HepG2 (cell line): ENCODE data around the gene SIGMAR1. TPM values are rescaled to one million over a fixed set of nuclear protein-coding genes. Genes with fewer than 3 reads are reported as not detected.

ENCODE experiments used
- ARHGAP35 ChIP-seq: sonication (generic); formaldehyde crosslinking; IDR thresholded peaks from 2 replicates; pipeline ENCODE4 v1.9.0; 2022; ENCODE audit warnings: mild to moderate bottlenecking, inconsistent platforms, moderate library complexity, missing genetic modification reagents, borderline replicate concordance
- CBFB ChIP-seq: sonication (generic); formaldehyde crosslinking; IDR thresholded peaks from 2 replicates; pipeline ENCODE4 v1.4.0; 2020; ENCODE audit warnings: missing genetic modification reagents
- EHMT2 ChIP-seq: fragments of 200-600 bp; sonication (generic); IDR thresholded peaks from 2 replicates; pipeline ENCODE4 v1.7.0; 2017; ENCODE audit warnings: antibody characterized with exemption, low read depth, low read length, borderline replicate concordance
- GABPB1 ChIP-seq: IDR thresholded peaks from 2 replicates; pipeline ENCODE4 v1.6.1; 2016; ENCODE audit warnings: mild to moderate bottlenecking, missing genetic modification reagents, moderate library complexity, missing compliant biosample characterization
- HCFC1 ChIP-seq: fragments of 150-350 bp; IDR thresholded peaks from 2 replicates; pipeline ENCODE4 v1.6.1; 2014; ENCODE audit warnings: low read depth, low read length
- HNF4G ChIP-seq, 2 experiments: sonication (generic) in 1 of 2; formaldehyde crosslinking in 1 of 2; IDR thresholded peaks; 2 replicates each; pipeline versions ENCODE4 v1.4.0 to v1.6.1; 2011 to 2020; ENCODE audit warnings: borderline replicate concordance in 2 of 2, low read depth in 2 of 2, mild to moderate bottlenecking in 2 of 2, low read length in 1 of 2, missing genetic modification reagents in 1 of 2, moderate library complexity in 1 of 2
- KAT7 ChIP-seq: IDR thresholded peaks from 2 replicates; pipeline ENCODE4 v1.6.1; 2018; ENCODE audit warnings: borderline replicate concordance, missing compliant biosample characterization
- KAT8 ChIP-seq: IDR thresholded peaks from 2 replicates; pipeline ENCODE4 v1.6.1; 2016; ENCODE audit warnings: missing genetic modification reagents, missing compliant biosample characterization
- NR3C1 ChIP-seq: sonication (generic); formaldehyde crosslinking; IDR thresholded peaks from 2 replicates; pipeline ENCODE4 v1.4.0; 2020; ENCODE audit warnings: missing genetic modification reagents
- TBL1XR1 ChIP-seq: fragments of 150-350 bp; IDR thresholded peaks from 2 replicates; pipeline ENCODE4 v1.6.1; 2014; ENCODE audit warnings: borderline replicate concordance, low read length; ENCODE audit not compliant: partially characterized antibody
- ZNF350 ChIP-seq: sonication (generic); formaldehyde crosslinking; IDR thresholded peaks from 2 replicates; pipeline ENCODE4 v1.4.0; 2020; ENCODE audit warnings: mild to moderate bottlenecking, low read depth, missing genetic modification reagents, borderline replicate concordance
- ZNF446 ChIP-seq: sonication (generic); formaldehyde crosslinking; IDR thresholded peaks from 2 replicates; pipeline ENCODE4 v1.5.0; 2020; ENCODE audit warnings: mild to moderate bottlenecking, missing genetic modification reagents
- ZNF451 ChIP-seq: sonication (generic); formaldehyde crosslinking; IDR thresholded peaks from 2 replicates; pipeline ENCODE4 v1.5.0; 2020; ENCODE audit warnings: mild to moderate bottlenecking, missing genetic modification reagents
- ZNF567 ChIP-seq: sonication (generic); formaldehyde crosslinking; IDR thresholded peaks from 2 replicates; pipeline ENCODE4 v1.8.1; 2023; ENCODE audit warnings: mild to moderate bottlenecking, missing genetic modification reagents, borderline replicate concordance
- ZNF598 ChIP-seq: sonication (generic); formaldehyde crosslinking; IDR thresholded peaks from 2 replicates; pipeline ENCODE4 v1.5.1; 2020; ENCODE audit warnings: mild to moderate bottlenecking, missing genetic modification reagents, borderline replicate concordance
- ZNF614 ChIP-seq: IDR thresholded peaks from 2 replicates; pipeline ENCODE4 v1.6.1; 2018; ENCODE audit warnings: missing biosample characterization, missing genetic modification reagents, inconsistent platforms, borderline replicate concordance
- ZNF644 ChIP-seq: IDR thresholded peaks from 2 replicates; pipeline ENCODE4 v1.6.1; 2016; ENCODE audit warnings: low read depth
- ZNF788 ChIP-seq: sonication (generic); formaldehyde crosslinking; IDR thresholded peaks from 2 replicates; pipeline ENCODE4 v1.5.0; 2020; ENCODE audit warnings: mild to moderate bottlenecking, missing genetic modification reagents, borderline replicate concordance
- ZNF878 ChIP-seq: sonication (generic); formaldehyde crosslinking; IDR thresholded peaks from 2 replicates; pipeline ENCODE4 v1.8.1; 2023; ENCODE audit warnings: mild to moderate bottlenecking, missing genetic modification reagents, moderate library complexity
- polyA plus RNA-seq, 8 experiments: library from polyadenylated mRNA; depleted of rRNA in 3 of 8; stranded (reverse) in 7 of 8; unstranded in 1 of 8; fragments of >200 nt; fragmentation: Illumina TruSeq in 4 of 8; extraction: Trizol in 4 of 8; gene quantifications; 2 replicates each; pipeline versions ENCODE4 v1.2.1 to v1.2.3, GENCODE V29; 2011 to 2016; ENCODE audit warnings: low read depth in 4 of 8, missing spikeins in 1 of 8, mixed read lengths in 1 of 8; ENCODE audit not compliant: insufficient read depth in 1 of 8
- total RNA-seq, 5 experiments: library from RNA; depleted of rRNA; stranded (reverse); fragments of >200 nt; fragmentation: Illumina TruSeq; extraction: Trizol; gene quantifications; 2 replicates each; pipeline ENCODE4 v1.2.3, GENCODE V29; 2016; ENCODE audit warnings: low read depth in 1 of 5
- TF ChIP-seq, protein P1 (sequence below): sonication (generic); formaldehyde crosslinking; IDR thresholded peaks from 2 replicates; pipeline ENCODE4 v1.5.1; 2020; ENCODE audit warnings: missing genetic modification reagents, mild to moderate bottlenecking, borderline replicate concordance
- TF ChIP-seq, protein P2 (sequence below): sonication (generic); formaldehyde crosslinking; IDR thresholded peaks from 2 replicates; pipeline ENCODE4 v1.5.0; 2020; ENCODE audit warnings: mild to moderate bottlenecking, low read depth, missing genetic modification reagents, borderline replicate concordance
- TF ChIP-seq, protein P3 (sequence below): sonication (generic); formaldehyde crosslinking; IDR thresholded peaks from 2 replicates; pipeline ENCODE4 v1.5.0; 2020; ENCODE audit warnings: missing genetic modification reagents
- TF ChIP-seq, protein P4 (sequence below): IDR thresholded peaks from 2 replicates; pipeline ENCODE4 v1.6.1; 2012; ENCODE audit warnings: inconsistent platforms
- TF ChIP-seq, protein P5 (sequence below): IDR thresholded peaks from 2 replicates; pipeline ENCODE4 v1.6.1; 2018; ENCODE audit warnings: missing genetic modification reagents

SIGMAR1 gene
- total and polyA plus RNA-seq, 2 of the 13 experiments (the other 11 are each of a cell fraction or from before 2014, with no cell fraction given) = 38.9 to 60.8 TPM

DNA sequence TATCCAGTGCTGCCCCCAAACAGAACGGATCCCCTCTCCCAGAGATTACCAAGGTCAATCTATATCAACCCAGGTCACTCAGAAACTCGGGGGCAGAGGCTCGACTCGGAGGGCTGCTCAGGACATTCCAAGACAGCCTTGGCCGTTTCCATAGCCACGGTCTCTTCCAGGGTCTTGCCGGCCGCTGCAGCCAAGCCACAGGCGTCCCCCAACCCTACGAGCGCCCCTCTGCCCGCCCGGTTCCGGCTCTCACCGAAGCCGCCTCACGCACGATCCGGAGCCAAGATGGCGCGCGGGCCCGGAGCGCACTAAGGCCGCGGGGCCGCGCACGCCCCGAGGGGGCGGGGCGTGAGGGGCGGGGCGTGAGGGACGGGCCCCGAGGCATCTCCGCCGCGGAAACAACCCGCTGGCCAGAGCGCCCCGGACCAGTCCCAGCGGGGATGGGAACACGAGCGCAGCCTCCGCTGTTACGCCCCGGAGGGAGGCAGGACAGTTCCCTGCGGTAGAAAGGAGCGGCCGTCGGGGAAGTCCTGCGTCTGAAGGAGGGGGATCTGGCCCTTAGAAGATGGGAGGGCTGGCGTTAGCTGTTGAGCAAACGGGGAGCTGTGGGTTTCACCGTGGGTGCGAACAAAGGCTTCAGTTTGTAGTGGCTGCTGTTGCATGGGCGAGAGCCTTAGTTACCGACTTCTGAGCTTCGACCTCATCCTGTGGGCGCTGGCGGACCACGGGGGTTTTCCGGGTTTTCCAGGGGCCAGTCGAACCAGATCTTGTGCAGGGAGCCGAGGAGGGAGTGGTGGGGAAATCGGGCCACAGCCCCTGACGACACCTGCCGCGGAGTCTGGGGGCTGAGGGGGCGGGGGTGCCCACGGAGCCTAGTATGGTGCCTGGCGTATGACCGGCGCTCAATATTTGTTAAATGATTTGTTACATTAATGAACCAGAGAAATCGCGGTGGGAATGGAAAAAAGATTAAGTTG, 25.5 kb downstream of the SIGMAR1 start, which contains the start of gene RPP25L (continued):
- TF ChIP-seq HNF4G (IDR thresholded peaks at IDR 0.05; ENCODE audit: borderline replicate concordance, low read depth, low read length) (no peak), HNF4G (CRISPR knock-in tag; IDR thresholded peaks at IDR 0.05; ENCODE audit: borderline replicate concordance, low read depth) (no peak), EHMT2 (no peak), ZNF614 (CRISPR knock-in tag) (0 out of 2 replicates have a peak, but pooled peaks have one; percentile 17), HCFC1 (no peak), ZNF567 (CRISPR knock-in tag) (no peak), NR3C1 (CRISPR knock-in tag) (no peak), ZNF878 (CRISPR knock-in tag) (no peak), KAT8 (peak; percentile 54; the same call in 1 of the 2 replicates), GABPB1 (CRISPR knock-in tag) (peak; percentile 67; the same call in 1 of the 2 replicates), ZNF451 (CRISPR knock-in tag) (peak; percentile 17; the same call in 1 of the 2 replicates), KAT7 (CRISPR knock-in tag) (no peak), ARHGAP35 (CRISPR knock-in tag) (no peak), ZNF644 (CRISPR knock-in tag) (no peak), ZNF788 (CRISPR knock-in tag) (no peak), TBL1XR1 (peak; percentile 7), ZNF350 (CRISPR knock-in tag) (peak; percentile 26; the same call in 1 of the 2 replicates), ZNF598 (no peak), CBFB (CRISPR knock-in tag) (0 out of 2 replicates have a peak, but pooled peaks have one; percentile 68), ZNF446 (CRISPR knock-in tag) (0 out of 2 replicates have a peak, but pooled peaks have one; percentile 29)
- TF ChIP-seq, protein P1, sequence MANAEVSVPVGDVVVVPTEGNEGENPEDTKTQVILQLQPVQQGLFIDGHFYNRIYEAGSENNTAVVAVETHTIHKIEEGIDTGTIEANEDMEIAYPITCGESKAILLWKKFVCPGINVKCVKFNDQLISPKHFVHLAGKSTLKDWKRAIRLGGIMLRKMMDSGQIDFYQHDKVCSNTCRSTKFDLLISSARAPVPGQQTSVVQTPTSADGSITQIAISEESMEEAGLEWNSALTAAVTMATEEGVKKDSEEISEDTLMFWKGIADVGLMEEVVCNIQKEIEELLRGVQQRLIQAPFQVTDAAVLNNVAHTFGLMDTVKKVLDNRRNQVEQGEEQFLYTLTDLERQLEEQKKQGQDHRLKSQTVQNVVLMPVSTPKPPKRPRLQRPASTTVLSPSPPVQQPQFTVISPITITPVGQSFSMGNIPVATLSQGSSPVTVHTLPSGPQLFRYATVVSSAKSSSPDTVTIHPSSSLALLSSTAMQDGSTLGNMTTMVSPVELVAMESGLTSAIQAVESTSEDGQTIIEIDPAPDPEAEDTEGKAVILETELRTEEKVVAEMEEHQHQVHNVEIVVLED (CRISPR knock-in tag) = peak; percentile 76
- TF ChIP-seq, protein P2, sequence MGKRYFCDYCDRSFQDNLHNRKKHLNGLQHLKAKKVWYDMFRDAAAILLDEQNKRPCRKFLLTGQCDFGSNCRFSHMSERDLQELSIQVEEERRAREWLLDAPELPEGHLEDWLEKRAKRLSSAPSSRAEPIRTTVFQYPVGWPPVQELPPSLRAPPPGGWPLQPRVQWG (CRISPR knock-in tag) = no peak
- TF ChIP-seq, protein P3, sequence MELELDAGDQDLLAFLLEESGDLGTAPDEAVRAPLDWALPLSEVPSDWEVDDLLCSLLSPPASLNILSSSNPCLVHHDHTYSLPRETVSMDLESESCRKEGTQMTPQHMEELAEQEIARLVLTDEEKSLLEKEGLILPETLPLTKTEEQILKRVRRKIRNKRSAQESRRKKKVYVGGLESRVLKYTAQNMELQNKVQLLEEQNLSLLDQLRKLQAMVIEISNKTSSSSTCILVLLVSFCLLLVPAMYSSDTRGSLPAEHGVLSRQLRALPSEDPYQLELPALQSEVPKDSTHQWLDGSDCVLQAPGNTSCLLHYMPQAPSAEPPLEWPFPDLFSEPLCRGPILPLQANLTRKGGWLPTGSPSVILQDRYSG = peak; percentile 44; the same call in 1 of the 2 replicates
- TF ChIP-seq, protein P4, sequence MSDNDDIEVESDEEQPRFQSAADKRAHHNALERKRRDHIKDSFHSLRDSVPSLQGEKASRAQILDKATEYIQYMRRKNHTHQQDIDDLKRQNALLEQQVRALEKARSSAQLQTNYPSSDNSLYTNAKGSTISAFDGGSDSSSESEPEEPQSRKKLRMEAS = peak; percentile 73; the same call in 1 of the 2 replicates
- TF ChIP-seq, protein P5, sequence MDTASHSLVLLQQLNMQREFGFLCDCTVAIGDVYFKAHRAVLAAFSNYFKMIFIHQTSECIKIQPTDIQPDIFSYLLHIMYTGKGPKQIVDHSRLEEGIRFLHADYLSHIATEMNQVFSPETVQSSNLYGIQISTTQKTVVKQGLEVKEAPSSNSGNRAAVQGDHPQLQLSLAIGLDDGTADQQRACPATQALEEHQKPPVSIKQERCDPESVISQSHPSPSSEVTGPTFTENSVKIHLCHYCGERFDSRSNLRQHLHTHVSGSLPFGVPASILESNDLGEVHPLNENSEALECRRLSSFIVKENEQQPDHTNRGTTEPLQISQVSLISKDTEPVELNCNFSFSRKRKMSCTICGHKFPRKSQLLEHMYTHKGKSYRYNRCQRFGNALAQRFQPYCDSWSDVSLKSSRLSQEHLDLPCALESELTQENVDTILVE (CRISPR knock-in tag) = 0 out of 2 replicates have a peak, but pooled peaks have one; percentile 66
